Osteocyte (in vitro differentiated cells): ENCODE data around the gene BEX3. TPM values are rescaled to one million over a fixed set of nuclear protein-coding genes. Genes with fewer than 3 reads are reported as not detected.

Source experiments
- DNase-seq: peaks from one replicate; pipeline ENCODE4 v3.0.0; 2021; ENCODE audit warnings: mixed read lengths; ENCODE audit not compliant: unreplicated experiment; ENCODE audit errors: extremely low spot score
- H3K27ac Mint-ChIP-seq: one replicate; pipeline ENCODE4 v1.8.0; 2021; ENCODE audit warnings: mild to moderate bottlenecking, mixed read lengths; ENCODE audit not compliant: unreplicated experiment
- H3K27me3 Mint-ChIP-seq: one replicate; pipeline ENCODE4 v1.8.0; 2021; ENCODE audit warnings: mixed read lengths; ENCODE audit not compliant: unreplicated experiment
- H3K36me3 Mint-ChIP-seq: one replicate; pipeline ENCODE4 v1.8.0; 2021; ENCODE audit warnings: mixed read lengths; ENCODE audit not compliant: unreplicated experiment
- H3K4me1 Mint-ChIP-seq: one replicate; pipeline ENCODE4 v1.8.0; 2021; ENCODE audit warnings: mixed read lengths; ENCODE audit not compliant: unreplicated experiment
- H3K4me3 Mint-ChIP-seq: one replicate; pipeline ENCODE4 v1.8.0; 2021; ENCODE audit warnings: mild to moderate bottlenecking, moderate library complexity, mixed read lengths; ENCODE audit not compliant: unreplicated experiment
- H3K9me3 Mint-ChIP-seq: one replicate; pipeline ENCODE4 v1.8.0; 2021; ENCODE audit warnings: mixed read lengths; ENCODE audit not compliant: unreplicated experiment
- CTCF ChIP-seq: fragments of 200-600 bp; sonication (generic); IDR thresholded peaks from 2 replicates; pipeline ENCODE4 v1.5.0; 2021; ENCODE audit warnings: antibody characterized with exemption, mild to moderate bottlenecking, moderate library complexity
- total RNA-seq: library from RNA; stranded (reverse); gene quantifications from 2 replicates; pipeline ENCODE4 v1.2.1, GENCODE V29; 2021

Gene BEX3
- total RNA-seq, 1 donor from 2014 or later: 224 TPM

- Mint-ChIP-seq H3K4me3 (no peak overlapping the region), H3K4me1 (peaks cover 22% of the 10 kb centered on the region), H3K9me3 (peaks cover 3% of the 10 kb centered on the region), H3K36me3 (no peaks in the 10 kb centered on the region), H3K27me3 (no peaks in the 10 kb centered on the region), H3K27ac (peak overlapping the region; percentile 65)
- DNase-seq: no peak
- no peak for TF ChIP-seq CTCF
These were observed 19.8 kb downstream of the BEX3 start for GRCh38 chrX:103396186-103396585.

- peaks cover 22% of the 10 kb centered on the region for H3K4me1 Mint-ChIP-seq
- no peak overlapping the region for H3K4me3 Mint-ChIP-seq
- TF ChIP-seq CTCF: no peak
- no peaks in the 10 kb centered on the region for H3K36me3 Mint-ChIP-seq
- H3K27me3 Mint-ChIP-seq: no peaks in the 10 kb centered on the region
- peak overlapping the region; percentile 65 for H3K27ac Mint-ChIP-seq
- no peak for DNase-seq
- H3K9me3 Mint-ChIP-seq: peaks cover 3% of the 10 kb centered on the region
These were observed 20.3 kb downstream of the BEX3 start for GRCh38 chrX:103396660-103397059.

GRCh38 chrX:103397707-103398106 is 21.4 kb downstream of the BEX3 start:
- peaks cover 7% of the 10 kb centered on the region for H3K9me3 Mint-ChIP-seq
- DNase-seq: no peak
- peaks cover 19% of the 10 kb centered on the region for H3K4me1 Mint-ChIP-seq
- no peaks in the 10 kb centered on the region for H3K36me3 Mint-ChIP-seq
- no peak for TF ChIP-seq CTCF
- no peaks in the 10 kb centered on the region for H3K27me3 Mint-ChIP-seq
- peak overlapping the region; percentile 17 for H3K27ac Mint-ChIP-seq
- no peak overlapping the region for H3K4me3 Mint-ChIP-seq

GRCh38 chrX:103398421-103398864 is 22.1 kb downstream of the BEX3 start:
- Mint-ChIP-seq H3K36me3 (no peaks in the 10 kb centered on the region), H3K4me1 (peaks cover 19% of the 10 kb centered on the region), H3K27ac (peak overlapping the region; percentile 40), H3K27me3 (no peaks in the 10 kb centered on the region), H3K4me3 (no peak overlapping the region), H3K9me3 (peaks cover 7% of the 10 kb centered on the region)
- TF ChIP-seq CTCF: no peak
- DNase-seq: no peak

- peaks cover 27% of the 10 kb centered on the region for H3K4me1 Mint-ChIP-seq
- H3K9me3 Mint-ChIP-seq: peaks cover 7% of the 10 kb centered on the region
- TF ChIP-seq CTCF: no peak
- DNase-seq: no peak
- no peaks in the 10 kb centered on the region for H3K36me3 Mint-ChIP-seq
- no peaks in the 10 kb centered on the region for H3K27me3 Mint-ChIP-seq
- no peak overlapping the region for H3K4me3 Mint-ChIP-seq
- no peak overlapping the region for H3K27ac Mint-ChIP-seq
These were observed 23.4 kb downstream of the BEX3 start for GRCh38 chrX:103399744-103400143.
